GM12892 (cell line): ENCODE data around the gene CR1L.
"Not testable (repeated sequence)": the region's sequence is repeated elsewhere in the genome, so short reads cannot be mapped to it uniquely, and the experiment has no call there.

Source experiments
- POLR2A ChIP-seq: IDR thresholded peaks from 2 replicates; pipeline ENCODE4 v1.6.1; 2011; ENCODE audit warnings: low read depth, low read length, control low read depth
- POLR2AphosphoS5 ChIP-seq: IDR thresholded peaks from 2 replicates; pipeline ENCODE4 v1.6.1; 2011; ENCODE audit warnings: low read depth, low read length, control low read depth
- TAF1 ChIP-seq: IDR thresholded peaks from 2 replicates; pipeline ENCODE4 v1.6.1; 2011; ENCODE audit warnings: low read depth, mild to moderate bottlenecking, control low read depth, low read length, borderline replicate concordance

GRCh38 chr1:207638487-207639145 lies 6.3 kb upstream of the CR1L start:
- TF ChIP-seq POLR2AphosphoS5, POLR2A, TAF1: not testable (repeated sequence)
